GM18907 (cell line): Measurements from ENCODE around the gene OR8B3.
"Not testable (repeated sequence)": the region's sequence is repeated elsewhere in the genome, so short reads cannot be mapped to it uniquely, and the experiment has no call there.

Experiments used
- ATAC-seq: cut with Tn5 transposase; IDR thresholded peaks from one replicate; pipeline ENCODE4 v1.9.1; 2021; ENCODE audit warnings: mild to moderate bottlenecking, moderate library complexity; ENCODE audit not compliant: unreplicated experiment

Gene OR8B3

GRCh38 chr11:124398924-124399323, at the start of gene OR8B3:
Gene OR8B3, minus strand, starts transcription at chr11:124399024. Its CDS starts 1,673 bp downstream, at chr11:124397351.
- no peak for ATAC-seq

DNA sequence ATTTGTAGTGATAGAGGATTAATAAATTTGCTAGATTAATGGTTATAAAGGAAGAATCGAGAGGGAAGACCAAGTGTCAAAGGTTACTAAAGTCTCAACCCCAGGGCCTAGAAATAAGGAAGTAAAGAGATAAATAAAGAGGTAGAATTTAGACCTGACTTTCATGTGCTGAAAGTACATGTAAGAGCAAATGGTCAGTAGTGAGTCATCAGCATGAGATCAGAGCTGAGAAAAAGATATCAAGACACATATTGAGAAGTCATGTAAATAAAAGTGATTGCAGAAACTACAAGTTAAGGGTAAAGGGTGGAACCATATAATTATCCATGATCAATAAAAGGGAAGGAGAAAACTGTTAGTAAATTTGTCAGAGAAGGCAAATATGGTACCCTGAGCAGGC, 48.1 kb upstream of the OR8B3 start:
- ATAC-seq: no peak

DNA sequence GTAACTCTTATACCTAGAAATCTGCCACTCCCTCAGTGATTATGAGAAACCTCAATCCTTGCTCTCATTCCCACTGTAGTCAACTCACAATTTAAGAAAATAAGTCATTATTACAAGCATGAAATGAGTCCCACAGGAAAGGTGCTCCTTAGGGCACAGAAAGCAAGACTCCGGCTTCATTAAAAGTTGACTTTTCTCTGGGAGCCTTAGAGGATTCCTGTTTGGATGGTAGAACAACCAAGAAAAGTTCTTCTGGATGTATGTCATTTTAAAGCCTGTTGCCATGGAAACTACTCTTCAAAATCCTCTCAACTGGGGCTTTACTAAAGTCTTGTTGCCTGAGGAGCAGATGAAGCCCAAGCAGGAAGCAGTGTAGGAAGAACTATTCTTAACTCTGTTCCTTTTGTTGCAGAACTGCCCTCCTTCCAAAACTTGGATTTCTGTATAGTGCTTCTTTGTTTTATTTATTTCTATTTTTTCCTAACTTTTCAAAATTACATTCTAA, 46.9 kb upstream of the OR8B3 start, which contains the start of gene OR8B8:
OR8B8 (minus strand) TSS at position 51 of the 505 bp plus-strand sequence. CDS start 4,611 bp downstream, outside the sequence.
- ATAC-seq: no peak

DNA sequence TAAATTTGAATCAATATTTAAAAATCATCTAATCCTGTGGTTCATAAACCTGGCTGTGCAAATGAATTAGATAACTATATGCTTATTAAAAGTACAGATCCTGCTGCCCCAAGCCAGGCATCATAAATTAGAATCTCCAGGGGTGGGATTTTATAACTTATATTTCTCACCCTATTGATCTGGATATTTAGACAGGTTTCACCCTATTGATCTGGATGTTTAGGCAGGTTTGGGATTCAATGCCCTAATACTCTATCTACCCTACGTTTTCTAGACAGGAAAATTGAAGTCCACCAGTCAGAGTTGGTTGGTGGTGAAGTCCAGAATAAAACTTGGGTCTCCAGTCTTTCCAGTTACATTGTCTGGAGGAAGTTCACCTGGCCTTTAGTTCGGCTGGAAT, 44.0 kb upstream of the OR8B3 start:
- ATAC-seq: no peak

DNA sequence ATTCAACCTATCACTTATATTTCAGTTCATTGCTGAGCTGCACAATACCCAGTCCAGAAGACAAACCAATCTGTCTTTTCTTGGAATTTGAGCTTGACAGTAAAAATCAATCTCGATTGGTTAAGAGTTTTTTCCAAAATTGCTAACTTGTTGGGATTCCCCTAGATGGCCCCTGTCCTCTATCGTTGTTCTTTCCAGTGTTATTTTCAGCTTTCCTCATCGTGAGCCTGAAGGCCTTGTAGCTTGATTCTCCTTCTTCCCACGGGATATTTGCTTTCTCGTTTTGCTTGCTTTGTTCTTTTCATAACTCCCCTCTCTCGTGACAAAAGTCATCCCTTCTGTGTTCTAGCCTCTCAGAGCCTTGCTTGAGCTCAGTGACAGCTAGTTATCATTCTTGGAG, 43.6 kb upstream of the OR8B3 start:
- ATAC-seq: no peak

- no peak for ATAC-seq
Observed at GRCh38 chr11:124441519-124441918, 42.7 kb upstream of the OR8B3 start.

DNA sequence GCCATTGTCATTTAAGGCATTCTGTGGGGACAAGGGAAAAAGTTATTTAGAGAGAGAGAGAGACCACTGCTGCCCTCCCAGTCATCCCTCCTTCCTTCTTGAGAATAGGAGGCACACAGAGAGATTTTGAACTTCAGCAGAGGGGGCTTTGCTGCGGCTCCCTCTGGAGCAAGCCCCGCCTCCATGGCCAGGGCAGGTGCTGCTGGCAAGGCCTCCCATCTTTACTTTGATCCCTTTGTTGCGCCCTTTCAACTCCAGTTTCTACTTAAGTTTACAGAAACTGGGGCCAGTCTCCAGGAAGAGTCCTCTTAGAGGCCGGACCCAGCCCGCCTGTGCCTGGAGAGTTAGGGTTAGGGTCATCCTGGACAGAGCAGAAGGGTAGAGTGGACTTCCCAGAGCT, 42.3 kb upstream of the OR8B3 start:
- ATAC-seq: no peak

DNA sequence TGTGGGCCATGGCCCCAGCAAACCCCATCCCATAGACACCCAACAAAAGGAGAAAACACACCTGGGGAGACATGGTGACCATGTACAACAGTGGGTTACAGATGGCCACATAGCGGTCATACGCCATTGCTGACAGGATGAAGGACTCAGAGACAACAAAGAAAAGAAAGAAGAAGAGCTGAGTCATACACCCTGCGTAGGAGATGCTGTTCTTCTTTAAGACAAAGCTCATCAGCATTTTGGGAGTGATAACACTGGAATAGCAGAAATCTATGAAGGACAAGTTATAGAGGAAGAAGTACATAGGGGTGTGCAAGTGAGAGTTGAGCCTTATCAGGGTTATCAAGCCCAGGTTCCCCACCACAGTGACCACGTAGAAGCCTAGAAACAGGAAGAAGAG, 41.8 kb upstream of the OR8B3 start:
- no peak for ATAC-seq

GRCh38 chr11:124434699-124435098, 35.9 kb upstream of the OR8B3 start:
- no peak for ATAC-seq

GRCh38 chr11:124429599-124429998, 30.8 kb upstream of the OR8B3 start:
- no peak for ATAC-seq

DNA sequence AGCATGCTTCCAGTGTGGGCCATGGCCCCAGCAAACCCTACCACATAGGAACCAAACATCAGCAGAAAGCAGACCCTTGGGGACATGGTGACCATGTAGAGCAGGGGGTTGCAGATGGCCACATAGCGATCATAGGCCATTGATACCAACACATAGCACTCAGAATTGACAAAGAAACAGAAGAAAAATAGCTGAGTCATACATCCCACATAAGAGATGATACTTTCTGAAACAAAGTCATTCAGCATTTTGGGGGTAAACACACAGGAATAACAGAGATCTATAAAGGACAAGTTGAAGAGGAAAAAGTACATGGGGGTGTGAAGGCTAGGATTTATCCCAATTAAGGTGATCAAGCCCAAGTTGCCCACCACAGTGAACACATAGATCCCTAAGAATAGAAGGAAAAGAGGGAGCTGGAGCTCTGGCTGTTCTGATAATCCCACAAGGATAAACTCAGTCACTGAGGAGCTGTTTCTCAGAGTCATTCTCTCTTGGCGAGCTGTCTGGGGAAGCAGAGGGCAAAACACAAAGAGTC, 25.6 kb upstream of the OR8B3 start, which contains the start of gene OR8B4:
OR8B4 (minus strand) TSS at position 488 of the 538 bp plus-strand sequence; CDS start at position 488, 0 bp downstream.
- ATAC-seq: no peak

GRCh38 chr11:124421043-124421442, 22.2 kb upstream of the OR8B3 start:
- no peak for ATAC-seq

- no peak for ATAC-seq
Observed at GRCh38 chr11:124415356-124415923, 16.6 kb upstream of the OR8B3 start.

DNA sequence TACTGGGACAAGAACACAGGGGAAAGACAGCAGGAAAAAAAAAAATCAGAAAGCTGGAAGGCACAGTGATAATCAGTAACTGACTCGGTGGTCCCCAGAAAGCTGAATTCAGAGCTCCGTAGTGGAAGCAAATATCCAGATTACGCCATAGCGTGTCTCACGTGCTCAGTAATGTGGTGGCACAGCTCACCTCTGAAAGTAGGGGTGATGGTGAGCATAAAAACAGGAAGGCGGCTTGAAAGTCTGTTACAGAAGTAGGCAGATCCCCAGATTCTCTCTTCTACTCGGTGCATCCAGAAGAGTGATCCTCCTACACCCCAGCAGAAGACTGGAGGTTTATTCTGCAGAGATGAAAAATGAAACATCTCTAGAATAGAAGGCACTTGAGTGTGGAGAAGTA, 11.1 kb upstream of the OR8B3 start:
- ATAC-seq: no peak

DNA sequence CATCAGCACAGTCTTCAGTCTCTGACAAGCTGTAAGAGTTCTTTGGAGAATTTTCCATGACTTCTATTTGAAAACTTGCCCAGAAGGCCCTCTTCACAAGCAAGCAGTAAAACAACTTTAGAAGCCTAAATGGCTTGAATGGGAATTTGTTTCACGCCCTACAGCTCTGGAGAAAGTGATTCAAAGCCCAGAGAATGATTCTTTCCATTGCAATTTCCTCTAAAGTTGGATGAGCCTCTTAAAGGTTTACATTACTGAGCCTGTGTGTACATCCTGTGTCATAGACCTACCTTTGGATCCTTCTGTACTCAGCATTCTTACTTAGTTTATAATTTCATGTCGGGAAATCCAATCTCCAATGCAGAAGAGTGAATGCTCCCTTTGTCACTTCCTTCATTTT, 6.8 kb upstream of the OR8B3 start:
- ATAC-seq: no peak

DNA sequence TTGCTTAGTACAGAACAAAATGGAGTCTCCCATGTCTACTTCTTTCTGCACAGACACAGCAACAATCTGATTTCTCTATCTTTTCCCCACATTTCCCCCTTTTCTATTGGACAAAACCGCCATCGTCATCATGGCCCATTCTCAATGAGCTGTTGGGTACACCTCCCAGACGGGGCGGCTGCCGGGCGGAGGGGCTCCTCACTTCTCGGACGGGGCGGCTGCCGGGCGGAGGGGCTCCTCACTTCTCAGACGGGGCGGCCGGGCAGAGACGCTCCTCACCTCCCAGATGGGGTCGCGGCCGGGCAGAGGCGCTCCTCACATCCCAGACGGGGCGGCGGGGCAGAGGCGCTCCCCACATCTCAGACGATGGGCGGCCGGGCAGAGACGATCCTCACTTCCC, 4.4 kb upstream of the OR8B3 start:
- ATAC-seq: not testable (repeated sequence)

DNA sequence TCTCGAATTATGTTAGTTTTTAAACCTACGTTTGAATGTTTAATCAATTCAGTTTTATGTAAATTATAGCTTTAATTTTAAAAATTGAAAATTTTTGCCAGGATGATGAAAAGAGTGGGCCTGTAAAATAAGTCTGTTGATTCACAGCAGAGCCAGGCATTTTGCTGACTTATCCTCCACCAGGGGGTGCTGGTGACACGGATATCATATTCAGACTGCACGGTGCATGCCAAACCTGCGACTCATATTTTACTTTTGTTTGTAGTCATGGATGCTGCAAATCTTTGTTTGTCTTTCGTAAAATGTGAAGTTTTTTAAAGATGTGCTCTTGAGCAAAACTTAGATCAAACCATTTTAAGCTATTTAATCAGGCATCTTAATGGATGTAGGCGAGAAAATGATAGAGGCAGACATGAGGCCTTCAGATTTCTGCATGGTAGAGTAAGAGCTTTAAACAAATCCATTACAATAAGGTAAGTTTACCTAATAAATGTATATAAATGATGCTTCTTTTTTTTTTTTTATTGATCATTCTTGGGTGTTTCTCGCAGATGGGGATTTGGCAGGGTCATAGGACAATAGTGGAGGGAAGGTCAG, 3.6 kb upstream of the OR8B3 start:
- peak; percentile 93 for ATAC-seq

DNA sequence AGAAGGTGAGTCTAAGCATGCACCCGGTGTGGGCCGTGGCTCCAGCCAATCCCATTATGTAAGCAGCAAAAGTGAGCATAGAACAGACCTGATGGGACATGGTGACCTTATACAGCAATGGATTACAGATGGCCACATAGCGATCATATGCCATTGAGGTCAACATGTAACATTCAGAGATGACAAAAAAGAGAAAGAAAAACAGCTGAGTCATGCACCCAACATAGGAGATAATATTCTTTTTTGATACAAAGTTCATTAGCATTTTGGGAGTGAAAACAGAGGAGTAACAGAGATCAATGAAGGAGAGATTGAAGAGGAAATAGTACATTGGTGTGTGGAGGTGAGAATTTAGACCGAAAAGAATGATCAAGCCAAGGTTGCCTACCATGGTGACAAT, 2.0 kb downstream of the OR8B3 start:
- not testable (repeated sequence) for ATAC-seq

GRCh38 chr11:124394408-124394807, 4.4 kb downstream of the OR8B3 start:
- ATAC-seq: no peak

DNA sequence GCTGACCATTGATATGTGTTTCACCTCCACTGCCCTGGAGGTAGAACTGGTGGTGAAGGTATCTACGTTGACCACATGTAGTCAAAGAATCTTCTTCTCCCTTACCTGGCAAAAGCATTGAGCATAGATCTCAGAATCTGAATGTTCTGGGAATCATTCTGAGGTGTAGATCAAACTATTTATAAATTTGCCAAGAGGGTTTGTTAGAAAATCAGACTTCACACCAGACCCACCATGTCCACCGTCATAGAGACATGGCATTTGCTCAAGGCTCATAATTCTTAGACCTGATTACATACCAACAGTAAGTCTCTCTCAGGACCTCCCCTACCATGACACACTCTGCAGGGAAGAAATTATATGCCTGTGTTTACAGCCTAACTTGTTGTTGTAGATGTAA, 14.4 kb downstream of the OR8B3 start, which contains the start of gene OR8B2:
OR8B2 (minus strand) TSS at position 101 of the 400 bp plus-strand sequence. CDS start 1,156 bp downstream, outside the sequence.
- ATAC-seq: no peak

DNA sequence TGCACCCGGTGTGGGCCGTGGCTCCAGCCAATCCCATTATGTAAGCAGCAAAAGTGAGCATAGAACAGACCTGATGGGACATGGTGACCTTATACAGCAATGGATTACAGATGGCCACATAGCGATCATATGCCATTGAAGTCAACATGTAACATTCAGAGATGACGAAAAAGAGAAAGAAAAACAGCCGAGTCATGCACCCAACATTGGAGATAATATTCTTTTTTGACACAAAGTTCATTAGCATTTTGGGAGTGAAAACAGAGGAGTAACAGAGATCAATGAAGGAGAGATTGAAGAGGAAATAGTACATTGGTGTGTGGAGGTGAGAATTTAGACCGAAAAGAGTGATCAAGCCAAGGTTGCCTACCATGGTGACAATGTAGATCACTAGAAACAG, 16.0 kb downstream of the OR8B3 start:
- not testable (repeated sequence) for ATAC-seq

- no peak for ATAC-seq
Observed at GRCh38 chr11:124380585-124380984, 18.2 kb downstream of the OR8B3 start.
